HCT116 (cell line): ENCODE measurements around the gene JAK3. TPM values are rescaled to one million over a fixed set of nuclear protein-coding genes. Genes with fewer than 3 reads are reported as not detected.

ENCODE experiments used
- ATAC-seq: fragments of 200-7000 bp; cut with Tn5 transposase; 2 replicates; pipeline ENCODE4 v1.9.1; 2020; ENCODE audit warnings: mild to moderate bottlenecking, moderate library complexity
- BruUV-seq: library from RNA; stranded (reverse); fragments of 400-500 nt; replicated peaks from 2 replicates; lab custom pipeline; 2021; lab: Mats Ljungman, UMichigan
- CTCF ChIA-PET: fragments of 300-600 bp; sonication (Branson Sonifier 250); formaldehyde crosslinking; loops from one replicate; lab custom pipeline; 2021; ENCODE audit warnings: antibody characterized with exemption; lab: Charles Lee
- POLR2A ChIA-PET: fragments of 300-600, 350-600 bp; sonication (Branson Sonifier 250); formaldehyde crosslinking; loops from one replicate; lab custom pipeline; 2021; ENCODE audit warnings: antibody characterized with exemption; lab: Charles Lee
- RAD21 ChIA-PET, 2 experiments: fragments of 300-600 bp; sonication (Branson Sonifier 250); formaldehyde crosslinking; loops; one replicate each; lab custom pipeline; 2023; ENCODE audit warnings: low total read pairs in 2 of 2; ENCODE audit not compliant: uncharacterized antibody in 2 of 2, unreplicated experiment in 2 of 2, low non-redundant PET in 1 of 2; lab: Charles Lee
- DNase-seq: peaks from one replicate; pipeline ENCODE4 v3.0.0-alpha.2; 2010; ENCODE audit warnings: low read depth, low spot score
- H2AFZ ChIP-seq: fragments of 200-600 bp; shearing (Covaris generic), sonication (generic); 2 replicates; pipeline ENCODE4 v1.6.1; 2017; ENCODE audit warnings: low read depth, mixed run types, mixed read lengths, antibody characterized with exemption, low read length; ENCODE audit not compliant: poor library complexity, severe bottlenecking
- H3K27ac ChIP-seq: 2 replicates; pipeline ENCODE4 v1.5.1; 2012; ENCODE audit warnings: low read depth, low read length
- H3K27me3 ChIP-seq: fragments of 200-600 bp; sonication (generic); 2 replicates; pipeline ENCODE4 v1.6.1; 2016; ENCODE audit warnings: mixed run types, low read length, mixed read lengths; ENCODE audit not compliant: insufficient read depth
- H3K36me3 ChIP-seq, 2 experiments: fragments of 200-500 bp in 1 of 2; fragments of 200-600 bp in 1 of 2; sonication (Bioruptor generic) in 1 of 2; sonication (generic) in 1 of 2; 2 replicates each; pipeline versions ENCODE4 v1.5.1 to v1.6.1; 2014 to 2016; ENCODE audit warnings: low read length in 2 of 2, inconsistent platforms in 1 of 2, mixed read lengths in 1 of 2, mixed run types in 1 of 2; ENCODE audit not compliant: insufficient read depth in 2 of 2, control insufficient read depth in 1 of 2
- H3K4me1 ChIP-seq, 2 experiments: fragments of 200-600 bp in 1 of 2; sonication (generic) in 1 of 2; 2 replicates each; pipeline versions ENCODE4 v1.5.1 to v1.6.1; 2012 to 2017; ENCODE audit warnings: low read length in 2 of 2, inconsistent platforms in 1 of 2, mild to moderate bottlenecking in 1 of 2, mixed read lengths in 1 of 2, mixed run types in 1 of 2, moderate library complexity in 1 of 2; ENCODE audit not compliant: insufficient read depth in 2 of 2, control insufficient read depth in 1 of 2
- H3K4me2 ChIP-seq: fragments of 200-600 bp; sonication (generic); 2 replicates; pipeline ENCODE4 v1.6.1; 2017; ENCODE audit warnings: mixed run types, low read length, mixed read lengths
- H3K4me3 ChIP-seq, 2 experiments: fragments of 200-600 bp in 1 of 2; sonication (generic) in 1 of 2; replicated peaks in 1 of 2; 2 replicates each; pipeline ENCODE4 v1.5.1; 2011 to 2016; ENCODE audit warnings: low read length in 2 of 2, control low read depth in 1 of 2, low read depth in 1 of 2, mild to moderate bottlenecking in 1 of 2, mixed read lengths in 1 of 2, mixed run types in 1 of 2
- H3K79me2 ChIP-seq: fragments of 200-600 bp; sonication (generic); 2 replicates; pipeline ENCODE4 v1.6.1; 2017; ENCODE audit warnings: mild to moderate bottlenecking, mixed run types, low read length, moderate library complexity, mixed read lengths; ENCODE audit not compliant: insufficient read depth
- H3K9ac ChIP-seq: fragments of 200-600 bp; sonication (generic); 2 replicates; pipeline ENCODE4 v1.6.1; 2016; ENCODE audit warnings: low read length, mixed read lengths
- H3K9me2 ChIP-seq: fragments of 200-600 bp; sonication (generic), shearing (Covaris generic); 2 replicates; pipeline ENCODE4 v1.6.1; 2017; ENCODE audit warnings: mixed run types, mild to moderate bottlenecking, moderate library complexity; ENCODE audit not compliant: insufficient read depth
- H3K9me3 ChIP-seq, 2 experiments: fragments of 200-500 bp in 1 of 2; fragments of 200-600 bp in 1 of 2; sonication (Bioruptor generic) in 1 of 2; sonication (generic) in 1 of 2; 2 replicates each; pipeline ENCODE4 v1.6.1; 2014 to 2017; ENCODE audit warnings: low read length in 2 of 2, mixed read lengths in 2 of 2, inconsistent platforms in 1 of 2, low read depth in 1 of 2, mild to moderate bottlenecking in 1 of 2, mixed run types in 1 of 2, moderate library complexity in 1 of 2; ENCODE audit not compliant: control insufficient read depth in 1 of 2, insufficient read depth in 1 of 2
- H4K20me1 ChIP-seq: fragments of 200-600 bp; sonication (generic), shearing (Covaris generic); 2 replicates; pipeline ENCODE4 v1.6.1; 2017; ENCODE audit warnings: mixed run types, mild to moderate bottlenecking, moderate library complexity; ENCODE audit not compliant: insufficient read depth
- CBX3 ChIP-seq: IDR thresholded peaks from 2 replicates; pipeline ENCODE4 v1.6.1; 2012; ENCODE audit warnings: low read depth
- POLR2AphosphoS5 ChIP-seq: IDR thresholded peaks from 2 replicates; pipeline ENCODE4 v1.6.1; 2011; ENCODE audit warnings: mild to moderate bottlenecking, low read depth, low read length, moderate library complexity
- RAD21 ChIP-seq: IDR thresholded peaks from 2 replicates; pipeline ENCODE4 v1.6.1; 2012; ENCODE audit warnings: low read depth, mild to moderate bottlenecking
- REST ChIP-seq: IDR thresholded peaks from 2 replicates; pipeline ENCODE4 v1.6.1; 2012; ENCODE audit warnings: low read depth
- SP1 ChIP-seq: IDR thresholded peaks from 2 replicates; pipeline ENCODE4 v1.6.1; 2012; ENCODE audit warnings: low read depth
- intact Hi-C: fragments of 100-400 bp; cut with micrococcal nuclease; formaldehyde crosslinking; loops from 2 replicates; pipeline ENCODE4 v1.10.0; 2022
- total RNA-seq: library from RNA; stranded (reverse); gene quantifications from one replicate; pipeline ENCODE4 v1.2.1, GENCODE V29; 2021; ENCODE audit not compliant: unreplicated experiment

JAK3 gene
- total RNA-seq, 1 experiment from 2014 or later, result 5.7 TPM

GRCh38 chr19:17854061-17854460 is 6.3 kb upstream of the JAK3 start:
- intact Hi-C loops, result no loop called here
- ChIA-PET POLR2A (interaction anchor here (0.7 to 1.9 kb wide), 3 partner anchors 23 to 87 kb away, joined by 3 to 5 read pairs (median 4); no protein-coding TSS in a partner anchor), RAD21 (no interaction called here)

More at GRCh38 chr19:17854061-17854460, 6.3 kb upstream of the JAK3 start:
- no peaks in the 10 kb centered on the region for H3K9me3 ChIP-seq
- peaks cover 8 to 25% of the 10 kb centered on the region in 2 experiments; a peak in 3 of 4 replicates for H3K4me1 ChIP-seq
- CTCF ChIA-PET, result interaction anchor here (0.9 kb wide), 1 partner anchor 426 kb away, joined by 3 read pairs; no protein-coding TSS in a partner anchor
- no peak overlapping the region for H3K27ac ChIP-seq
- no peak overlapping the region for H3K4me2 ChIP-seq
- no peaks in the 10 kb centered on the region for H3K36me3 ChIP-seq
- no peak overlapping the region for H2AFZ ChIP-seq
- no peaks in the 10 kb centered on the region for H3K79me2 ChIP-seq
- no peak for DNase-seq
- TF ChIP-seq REST (no peak), CBX3 (no peak), RAD21 (no peak), SP1 (no peak), POLR2AphosphoS5 (no peak)
- TF ChIP-seq, all 23 proteins: peak for 0
- no peaks in the 10 kb centered on the region for H4K20me1 ChIP-seq
- no TSS peak for BruUV-seq
- H3K9ac ChIP-seq, result no peak overlapping the region
- no peaks in the 10 kb centered on the region for H3K27me3 ChIP-seq
- ATAC-seq, result no peak
- H3K9me2 ChIP-seq, result no peaks in the 10 kb centered on the region
- no peak overlapping the region for H3K4me3 ChIP-seq
